AML-193 (cell line): ENCODE measurements around the gene PRDM12.

Experiments
- DNase-seq, 2 experiments: peaks; one replicate each; lab custom pipeline; 2025; lab: John Stamatoyannopoulos, UW

PRDM12 gene

GRCh38 chr9:130635721-130636647 lies 28.4 kb upstream of the PRDM12 start:
- DNase-seq: no peak

- no peak for DNase-seq
Measured at GRCh38 chr9:130636648-130637020, 27.8 kb upstream of the PRDM12 start.

GRCh38 chr9:130638284-130639123 lies 25.9 kb upstream of the PRDM12 start:
- DNase-seq: no peak

- DNase-seq: no peak
Measured at GRCh38 chr9:130639124-130639765, 25.1 kb upstream of the PRDM12 start.

- DNase-seq: no peak
Measured at GRCh38 chr9:130639866-130640555, 24.4 kb upstream of the PRDM12 start.

- no peak for DNase-seq
Measured at GRCh38 chr9:130640681-130641080, 23.7 kb upstream of the PRDM12 start.

GRCh38 chr9:130642926-130643325 lies 21.5 kb upstream of the PRDM12 start:
- DNase-seq: no peak

GRCh38 chr9:130651221-130651620 lies 13.2 kb upstream of the PRDM12 start:
- no peak for DNase-seq

- DNase-seq: no peak
Measured at GRCh38 chr9:130651752-130652151, 12.6 kb upstream of the PRDM12 start.

- DNase-seq: no peak
Measured at GRCh38 chr9:130654879-130655278, 9.5 kb upstream of the PRDM12 start.

- no peak for DNase-seq
Measured at GRCh38 chr9:130658893-130659698, 5.3 kb upstream of the PRDM12 start.

- no peak for DNase-seq
Measured at GRCh38 chr9:130659699-130660248, 4.6 kb upstream of the PRDM12 start.

GRCh38 chr9:130660326-130660682 lies 4.1 kb upstream of the PRDM12 start:
- no peak for DNase-seq

GRCh38 chr9:130660683-130661450 lies 3.5 kb upstream of the PRDM12 start:
- no peak for DNase-seq

GRCh38 chr9:130661451-130662098 lies 2.8 kb upstream of the PRDM12 start:
- DNase-seq: no peak

- DNase-seq: no peak
Measured at GRCh38 chr9:130662099-130662969, 2.1 kb upstream of the PRDM12 start.

GRCh38 chr9:130662970-130663257 lies 1.5 kb upstream of the PRDM12 start:
- no peak for DNase-seq

- no peak for DNase-seq
Measured at GRCh38 chr9:130663258-130663976, 977 bp upstream of the PRDM12 start.
